Measurements from ENCODE around the gene FURIN. TPM values are rescaled to one million over a fixed set of nuclear protein-coding genes. Genes with fewer than 3 reads are reported as not detected.

The FURIN gene
- total and polyA plus RNA-seq, 2 donors (not counting 1 experiment from before 2014, with no cell fraction given) = 19.4 to 27.9 TPM

DNA sequence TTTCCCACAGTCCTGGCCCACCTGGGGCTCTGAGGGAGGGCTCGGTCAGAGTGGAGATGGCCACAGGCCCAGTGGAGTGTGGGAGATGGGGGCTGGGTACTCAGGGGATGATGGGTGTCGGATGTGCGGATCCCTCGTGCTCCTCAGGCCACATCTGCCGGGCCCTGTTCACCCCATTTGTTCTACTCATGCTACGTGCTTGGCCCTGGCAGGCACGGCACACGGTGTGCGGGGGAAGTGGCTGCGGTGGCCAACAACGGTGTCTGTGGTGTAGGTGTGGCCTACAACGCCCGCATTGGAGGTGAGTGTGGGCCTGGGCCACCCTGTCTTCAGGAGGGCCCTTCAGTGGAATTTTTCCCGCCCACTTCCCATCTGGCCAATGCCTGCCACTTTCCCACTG lies 8.9 kb downstream of the FURIN start:
- H3K9ac ChIP-seq (ENCODE audit: insufficient read depth, low read length) = no peak overlapping the region
- H3K4me2 ChIP-seq (ENCODE audit: extremely low read depth, insufficient read depth, low read length) = no peak overlapping the region
- no peak overlapping the region for H2AFZ ChIP-seq (ENCODE audit: low read length)
- no peak overlapping the region for H3K4me3 ChIP-seq (replicated peaks in 1 of 4; ENCODE audit: control extremely low read depth in 1 of 4, insufficient read depth in 1 of 4, low read depth in 3 of 4, low read length in 4 of 4)
- H3K27ac ChIP-seq (ENCODE audit: insufficient read depth, low read length) = no peak overlapping the region
- peaks cover 28% of the 10 kb centered on the region for H3K79me2 ChIP-seq (ENCODE audit: control insufficient read depth, insufficient read depth, low read length)
- H4K20me1 ChIP-seq (ENCODE audit: control insufficient read depth, extremely low read depth, insufficient read depth, low read length) = no peaks in the 10 kb centered on the region
- TF ChIP-seq, protein P1, sequence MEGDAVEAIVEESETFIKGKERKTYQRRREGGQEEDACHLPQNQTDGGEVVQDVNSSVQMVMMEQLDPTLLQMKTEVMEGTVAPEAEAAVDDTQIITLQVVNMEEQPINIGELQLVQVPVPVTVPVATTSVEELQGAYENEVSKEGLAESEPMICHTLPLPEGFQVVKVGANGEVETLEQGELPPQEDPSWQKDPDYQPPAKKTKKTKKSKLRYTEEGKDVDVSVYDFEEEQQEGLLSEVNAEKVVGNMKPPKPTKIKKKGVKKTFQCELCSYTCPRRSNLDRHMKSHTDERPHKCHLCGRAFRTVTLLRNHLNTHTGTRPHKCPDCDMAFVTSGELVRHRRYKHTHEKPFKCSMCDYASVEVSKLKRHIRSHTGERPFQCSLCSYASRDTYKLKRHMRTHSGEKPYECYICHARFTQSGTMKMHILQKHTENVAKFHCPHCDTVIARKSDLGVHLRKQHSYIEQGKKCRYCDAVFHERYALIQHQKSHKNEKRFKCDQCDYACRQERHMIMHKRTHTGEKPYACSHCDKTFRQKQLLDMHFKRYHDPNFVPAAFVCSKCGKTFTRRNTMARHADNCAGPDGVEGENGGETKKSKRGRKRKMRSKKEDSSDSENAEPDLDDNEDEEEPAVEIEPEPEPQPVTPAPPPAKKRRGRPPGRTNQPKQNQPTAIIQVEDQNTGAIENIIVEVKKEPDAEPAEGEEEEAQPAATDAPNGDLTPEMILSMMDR (conservative IDR thresholded peaks at IDR 0.05 in 1 of 2, IDR thresholded peaks at IDR 0.05 in 1 of 2; ENCODE audit: low read depth in 1 of 2, low read length in 2 of 2) = no peak
- TF ChIP-seq EZH2 (IDR thresholded peaks at IDR 0.05; ENCODE audit: low read length, missing control alignments) = no peak
- peaks cover 24% of the 10 kb centered on the region for H3K36me3 ChIP-seq (ENCODE audit: control insufficient read depth, insufficient read depth, low read length)
- H3K9me3 ChIP-seq (ENCODE audit: control insufficient read depth, insufficient read depth, low read depth, low read length) = no peaks in the 10 kb centered on the region
- H3K4me1 ChIP-seq (ENCODE audit: control insufficient read depth, extremely low read depth, insufficient read depth, low read length) = peaks cover 10% of the 10 kb centered on the region
- no peak for DNase-seq (ENCODE audit: low read depth in 2 of 2)
- no peaks in the 10 kb centered on the region for H3K27me3 ChIP-seq (ENCODE audit: control insufficient read depth, insufficient read depth, low read length)

DNA sequence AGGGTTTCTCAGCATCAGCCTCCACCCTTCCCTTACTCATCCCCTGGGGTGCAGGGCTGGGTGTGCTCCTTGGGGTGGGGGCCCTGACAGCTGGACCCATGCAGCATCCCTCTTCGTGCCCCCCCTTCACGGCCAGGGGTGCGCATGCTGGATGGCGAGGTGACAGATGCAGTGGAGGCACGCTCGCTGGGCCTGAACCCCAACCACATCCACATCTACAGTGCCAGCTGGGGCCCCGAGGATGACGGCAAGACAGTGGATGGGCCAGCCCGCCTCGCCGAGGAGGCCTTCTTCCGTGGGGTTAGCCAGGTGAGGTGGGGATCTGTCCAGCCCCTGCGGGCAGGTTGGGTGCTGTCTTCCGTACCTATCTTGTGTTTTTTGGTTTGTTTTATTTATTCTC lies 9.6 kb downstream of the FURIN start:
- H3K4me3 ChIP-seq (replicated peaks in 1 of 4; ENCODE audit: control extremely low read depth in 1 of 4, insufficient read depth in 1 of 4, low read depth in 3 of 4, low read length in 4 of 4) = no peak overlapping the region
- peaks cover 27% of the 10 kb centered on the region for H3K36me3 ChIP-seq (ENCODE audit: control insufficient read depth, insufficient read depth, low read length)
- H4K20me1 ChIP-seq (ENCODE audit: control insufficient read depth, extremely low read depth, insufficient read depth, low read length) = no peaks in the 10 kb centered on the region
- no peak overlapping the region for H3K4me2 ChIP-seq (ENCODE audit: extremely low read depth, insufficient read depth, low read length)
- H2AFZ ChIP-seq (ENCODE audit: low read length) = no peak overlapping the region
- TF ChIP-seq EZH2 (IDR thresholded peaks at IDR 0.05; ENCODE audit: low read length, missing control alignments) = no peak
- TF ChIP-seq, protein P1 (conservative IDR thresholded peaks at IDR 0.05 in 1 of 2, IDR thresholded peaks at IDR 0.05 in 1 of 2; ENCODE audit: low read depth in 1 of 2, low read length in 2 of 2) = no peak
- no peaks in the 10 kb centered on the region for H3K27me3 ChIP-seq (ENCODE audit: control insufficient read depth, insufficient read depth, low read length)
- no peak overlapping the region for H3K9ac ChIP-seq (ENCODE audit: insufficient read depth, low read length)
- peaks cover 21% of the 10 kb centered on the region for H3K79me2 ChIP-seq (ENCODE audit: control insufficient read depth, insufficient read depth, low read length)
- H3K9me3 ChIP-seq (ENCODE audit: control insufficient read depth, insufficient read depth, low read depth, low read length) = no peaks in the 10 kb centered on the region
- H3K4me1 ChIP-seq (ENCODE audit: control insufficient read depth, extremely low read depth, insufficient read depth, low read length) = peaks cover 7% of the 10 kb centered on the region
- no peak overlapping the region for H3K27ac ChIP-seq (ENCODE audit: insufficient read depth, low read length)
- no peak for DNase-seq (ENCODE audit: low read depth in 2 of 2)

DNA sequence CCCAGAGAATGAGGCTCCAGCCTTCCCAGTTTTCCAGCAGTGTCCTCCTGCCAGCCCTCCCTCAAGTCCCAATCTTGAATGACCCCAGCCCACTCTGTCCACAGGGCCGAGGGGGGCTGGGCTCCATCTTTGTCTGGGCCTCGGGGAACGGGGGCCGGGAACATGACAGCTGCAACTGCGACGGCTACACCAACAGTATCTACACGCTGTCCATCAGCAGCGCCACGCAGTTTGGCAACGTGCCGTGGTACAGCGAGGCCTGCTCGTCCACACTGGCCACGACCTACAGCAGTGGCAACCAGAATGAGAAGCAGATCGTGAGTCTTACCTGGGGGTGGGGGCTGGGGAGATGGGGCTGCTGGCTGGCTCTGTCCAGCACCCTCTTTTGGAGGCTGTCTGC lies 10.3 kb downstream of the FURIN start:
- Histone ChIP-seq H3K4me2 (ENCODE audit: extremely low read depth, insufficient read depth, low read length) (no peak overlapping the region), H3K4me3 (replicated peaks in 1 of 4; ENCODE audit: control extremely low read depth in 1 of 4, insufficient read depth in 1 of 4, low read depth in 3 of 4, low read length in 4 of 4) (no peak overlapping the region), H4K20me1 (ENCODE audit: control insufficient read depth, extremely low read depth, insufficient read depth, low read length) (no peaks in the 10 kb centered on the region), H3K4me1 (ENCODE audit: control insufficient read depth, extremely low read depth, insufficient read depth, low read length) (peaks cover 7% of the 10 kb centered on the region), H3K9me3 (ENCODE audit: control insufficient read depth, insufficient read depth, low read depth, low read length) (no peaks in the 10 kb centered on the region), H3K79me2 (ENCODE audit: control insufficient read depth, insufficient read depth, low read length) (peaks cover 14% of the 10 kb centered on the region), H2AFZ (ENCODE audit: low read length) (no peak overlapping the region), H3K9ac (ENCODE audit: insufficient read depth, low read length) (no peak overlapping the region), H3K36me3 (ENCODE audit: control insufficient read depth, insufficient read depth, low read length) (peaks cover 27% of the 10 kb centered on the region), H3K27me3 (ENCODE audit: control insufficient read depth, insufficient read depth, low read length) (no peaks in the 10 kb centered on the region), H3K27ac (ENCODE audit: insufficient read depth, low read length) (no peak overlapping the region)
- DNase-seq (ENCODE audit: low read depth in 2 of 2) = no peak
- TF ChIP-seq, protein P1 (conservative IDR thresholded peaks at IDR 0.05 in 1 of 2, IDR thresholded peaks at IDR 0.05 in 1 of 2; ENCODE audit: low read depth in 1 of 2, low read length in 2 of 2) = no peak
- TF ChIP-seq EZH2 (IDR thresholded peaks at IDR 0.05; ENCODE audit: low read length, missing control alignments) = no peak

Measured in fibroblast of lung (primary cell).